Upper lobe of left lung (tissue), 4 donors: Measurements from ENCODE around the gene CST2.
"Not testable (repeated sequence)": the region's sequence is repeated elsewhere in the genome, so short reads cannot be mapped to it uniquely, and the experiment has no call there.

Experiments
- CTCF ChIP-seq, 6 experiments: fragments of 450-650 bp in 4 of 6; fragments of 200-600 bp in 2 of 6; sonication (generic) in 2 of 6; IDR thresholded peaks; one replicate each; pipeline ENCODE4 v1.5.1; 2016 to 2019; ENCODE audit warnings: antibody characterized with exemption in 6 of 6
- EP300 ChIP-seq, 4 donors: sonication (generic); formaldehyde crosslinking; IDR thresholded peaks; one replicate each; pipeline ENCODE4 v1.5.1; 2017; ENCODE audit warnings: antibody characterized with exemption in 4 of 4, control low read depth in 2 of 4
- POLR2A ChIP-seq, 4 donors: fragments of 450-650 bp; IDR thresholded peaks; one replicate each; pipeline ENCODE4 v1.5.1; 2016 to 2017; ENCODE audit warnings: antibody characterized with exemption in 4 of 4, mild to moderate bottlenecking in 2 of 4
- POLR2AphosphoS5 ChIP-seq, 2 donors: sonication (generic); formaldehyde crosslinking; IDR thresholded peaks; one replicate each; pipeline ENCODE4 v1.5.1; 2017; ENCODE audit warnings: antibody characterized with exemption in 2 of 2

GRCh38 chr20:23831961-23832360, 5.4 kb upstream of the CST2 start:
- TF ChIP-seq EP300, CTCF, POLR2A, POLR2AphosphoS5 (IDR thresholded peaks at IDR 0.05): not testable (repeated sequence)
